ENCODE measurements around the gene PDK1.

Gene PDK1

DNA sequence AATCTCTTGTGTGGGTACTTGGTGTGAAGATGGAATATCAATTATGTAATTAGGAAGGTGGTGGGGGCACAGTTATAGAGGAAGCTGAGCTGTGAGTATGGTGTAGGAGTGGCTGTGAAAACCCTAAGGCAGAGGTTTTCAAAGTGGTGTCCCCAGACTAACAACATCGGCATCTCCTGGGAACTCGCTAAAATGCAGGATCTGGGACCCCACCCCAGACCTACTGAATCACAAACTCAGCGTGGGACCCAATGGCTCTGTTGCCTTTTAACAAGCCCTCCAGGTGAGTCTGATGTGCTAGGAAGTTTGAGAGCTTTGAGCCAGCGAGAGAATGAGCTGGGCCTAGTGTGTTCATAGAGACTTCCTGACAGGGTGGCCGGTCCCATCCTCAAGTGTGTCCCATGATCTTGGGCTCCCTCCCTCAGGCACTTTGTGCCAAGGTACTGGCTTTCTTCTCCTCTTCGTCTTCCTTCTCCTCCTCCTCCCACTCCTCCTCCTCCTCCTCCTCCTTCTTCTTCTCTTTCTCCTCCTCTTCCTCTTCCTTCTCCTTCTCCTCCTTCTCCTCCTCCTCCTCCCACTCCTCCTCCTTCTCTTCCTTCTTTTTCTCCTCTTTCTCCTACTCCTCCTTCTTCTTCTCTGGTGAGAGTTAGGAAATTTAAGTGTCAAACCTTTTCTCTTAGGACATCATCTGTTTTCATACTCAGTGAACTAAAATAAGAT is 86.6 kb downstream of the PDK1 start:
- ATAC-seq = no peak

DNA sequence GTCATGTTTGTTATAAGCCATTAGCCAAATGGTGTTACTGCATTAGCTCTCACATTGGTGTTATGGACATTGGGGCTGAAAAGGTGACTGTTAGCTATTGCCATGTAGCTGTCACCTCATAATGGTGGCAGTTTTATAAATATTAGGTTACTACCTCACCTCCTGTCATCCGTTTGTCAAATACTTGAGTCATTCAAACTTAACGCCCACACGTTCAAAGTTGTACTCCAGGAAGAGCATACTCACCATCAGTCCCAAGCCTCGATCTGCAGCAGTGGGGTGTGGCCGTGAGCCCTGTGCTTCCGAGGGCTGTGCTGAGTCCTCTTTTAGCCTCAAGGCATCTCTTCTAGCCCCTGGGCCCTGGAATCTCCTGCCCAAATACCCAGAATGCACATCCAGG is 87.3 kb downstream of the PDK1 start:
- ATAC-seq = peak; percentile 71 to 73

DNA sequence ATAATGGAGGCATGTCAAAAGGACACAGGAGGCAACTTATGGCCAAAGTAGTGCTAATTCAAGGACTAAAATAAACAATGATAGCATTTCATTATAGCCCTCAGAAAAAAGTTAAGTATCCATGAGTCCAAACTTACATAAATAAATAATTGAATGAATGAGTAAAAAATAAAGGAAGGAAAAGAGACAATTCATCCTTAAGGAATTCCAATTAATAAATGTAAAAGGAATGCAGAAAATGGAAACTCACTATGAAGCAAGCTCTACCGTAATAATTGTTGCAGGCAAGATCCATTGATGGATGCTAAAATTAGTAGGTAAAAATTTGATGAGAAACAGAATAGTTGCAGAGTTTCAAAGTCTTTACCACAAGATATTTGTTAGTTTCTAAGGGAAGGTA is 91.5 kb downstream of the PDK1 start:
- ATAC-seq = no peak

GRCh38 chr2:172655091-172655837 is 99.4 kb downstream of the PDK1 start:
- no peak for ATAC-seq

- no peak for ATAC-seq
Measured at GRCh38 chr2:172655838-172656573, 100.1 kb downstream of the PDK1 start.

Measured in activated CD4-positive, CD25-positive, alpha-beta regulatory T cell treated with anti-CD3 and anti-CD28 coated beads, Interleukin-2, amount 50 U/mL, for 24 hours (primary cell).